ENCODE measurements around the gene ATIC.

Gene ATIC

GRCh38 chr2:215315301-215315700 lies 3.4 kb downstream of the ATIC start:
- no peak for ATAC-seq
- TF ChIP-seq CSDC2 (CRISPR knock-in tag; IDR thresholded peaks at IDR 0.05), result no peak
- TF ChIP-seq TCF4 (CRISPR knock-in tag; IDR thresholded peaks at IDR 0.05; ENCODE audit: borderline replicate concordance), result no peak
- no peak for TF ChIP-seq CREB5 (CRISPR knock-in tag; IDR thresholded peaks at IDR 0.05; ENCODE audit: low read depth)
- no peak for TF ChIP-seq ZNF8 (CRISPR knock-in tag; IDR thresholded peaks at IDR 0.05)
- TF ChIP-seq TOX (CRISPR knock-in tag; IDR thresholded peaks at IDR 0.05; ENCODE audit: borderline replicate concordance), result no peak
- no peak for TF ChIP-seq ZNF565 (CRISPR knock-in tag; conservative IDR thresholded peaks at IDR 0.05; ENCODE audit: low read depth)
- no peak for TF ChIP-seq ZC3H10 (CRISPR knock-in tag; IDR thresholded peaks at IDR 0.05)
- TF ChIP-seq SNAI2 (CRISPR knock-in tag; IDR thresholded peaks at IDR 0.05), result no peak
- no peak for TF ChIP-seq RARB (CRISPR knock-in tag; IDR thresholded peaks at IDR 0.05)
- no peak for TF ChIP-seq PPARA (CRISPR knock-in tag; IDR thresholded peaks at IDR 0.05; ENCODE audit: borderline replicate concordance)
- TF ChIP-seq ESRRG (CRISPR knock-in tag; IDR thresholded peaks at IDR 0.05), result no peak
- TF ChIP-seq TSHZ2 (CRISPR knock-in tag; IDR thresholded peaks at IDR 0.05), result no peak
- no peak for TF ChIP-seq ZFP30 (CRISPR knock-in tag; IDR thresholded peaks at IDR 0.05)
- TF ChIP-seq GLIS3 (CRISPR knock-in tag; IDR thresholded peaks at IDR 0.05), result no peak

- no peak for ATAC-seq
Observed at GRCh38 chr2:215316336-215316735, 4.5 kb downstream of the ATIC start.

GRCh38 chr2:215319500-215319899 lies 7.6 kb downstream of the ATIC start:
- TF ChIP-seq PATZ1 (CRISPR knock-in tag; IDR thresholded peaks at IDR 0.05; ENCODE audit: borderline replicate concordance) (no peak), TSHZ2 (CRISPR knock-in tag; IDR thresholded peaks at IDR 0.05) (no peak), RARB (CRISPR knock-in tag; IDR thresholded peaks at IDR 0.05) (no peak), SNAI2 (CRISPR knock-in tag; IDR thresholded peaks at IDR 0.05) (no peak), OSR1 (CRISPR knock-in tag; IDR thresholded peaks at IDR 0.05) (no peak), ISL1 (CRISPR knock-in tag; IDR thresholded peaks at IDR 0.05) (no peak), BACH2 (CRISPR knock-in tag; IDR thresholded peaks at IDR 0.05; ENCODE audit: borderline replicate concordance) (no peak), CSRNP3 (CRISPR knock-in tag; IDR thresholded peaks at IDR 0.05) (no peak), ESRRG (CRISPR knock-in tag; IDR thresholded peaks at IDR 0.05) (no peak), PPARA (CRISPR knock-in tag; IDR thresholded peaks at IDR 0.05; ENCODE audit: borderline replicate concordance) (no peak), TOX (CRISPR knock-in tag; IDR thresholded peaks at IDR 0.05; ENCODE audit: borderline replicate concordance) (no peak), ZNF8 (CRISPR knock-in tag; IDR thresholded peaks at IDR 0.05) (no peak), ZFP3 (CRISPR knock-in tag; IDR thresholded peaks at IDR 0.05) (no peak), ZFP30 (CRISPR knock-in tag; IDR thresholded peaks at IDR 0.05) (no peak), GLIS3 (CRISPR knock-in tag; IDR thresholded peaks at IDR 0.05) (no peak), ZNF565 (CRISPR knock-in tag; conservative IDR thresholded peaks at IDR 0.05; ENCODE audit: low read depth) (no peak)
- ATAC-seq, result no peak

More at GRCh38 chr2:215316336-215316735, 4.5 kb downstream of the ATIC start:
- no peak for TF ChIP-seq SNAI2 (CRISPR knock-in tag; IDR thresholded peaks at IDR 0.05)
- no peak for TF ChIP-seq ZNF8 (CRISPR knock-in tag; IDR thresholded peaks at IDR 0.05)
- no peak for TF ChIP-seq ZC3H10 (CRISPR knock-in tag; IDR thresholded peaks at IDR 0.05)

Measured in SK-N-SH treated with all-trans-retinoic acid at 6 μM for 48 hours (cell line).